Breast epithelium (tissue), 4 donors: ENCODE measurements around the gene CIAO1. TPM values are rescaled to one million over a fixed set of nuclear protein-coding genes. Genes with fewer than 3 reads are reported as not detected.
"Not testable (repeated sequence)": the region's sequence is repeated elsewhere in the genome, so short reads cannot be mapped to it uniquely, and the experiment has no call there.

Experiments
- DNase-seq, 2 donors: peaks; one replicate each; pipeline ENCODE4 v3.0.0-alpha.2; 2019; ENCODE audit warnings: low spot score in 2 of 2
- H3K27ac ChIP-seq, 2 donors: fragments of 200-600 bp; sonication (generic) in 1 of 2; one replicate each; pipeline ENCODE4 v1.5.1; 2016 to 2019; ENCODE audit warnings: mild to moderate bottlenecking in 1 of 2
- H3K27me3 ChIP-seq, 2 donors: fragments of 200-600 bp; sonication (generic) in 1 of 2; one replicate each; pipeline versions ENCODE4 v1.5.1 to v1.6.0; 2017 to 2019; ENCODE audit warnings: control low read depth in 1 of 2, mild to moderate bottlenecking in 1 of 2
- H3K36me3 ChIP-seq: fragments of 200-600 bp; one replicate; pipeline ENCODE4 v1.5.1; 2019
- H3K4me1 ChIP-seq, 2 donors: fragments of 200-600 bp; sonication (generic); one replicate each; pipeline ENCODE4 v1.5.1; 2016 to 2019; ENCODE audit warnings: control low read depth in 1 of 2
- H3K4me3 ChIP-seq, 3 donors: fragments of 200-600 bp; sonication (generic); 1 replicate in 2 of 3; 2 replicates in 1 of 3; pipeline ENCODE4 v1.5.1; 2016 to 2019; ENCODE audit warnings: mild to moderate bottlenecking in 3 of 3, moderate library complexity in 2 of 3
- H3K9me3 ChIP-seq, 2 donors: fragments of 200-600 bp; sonication (generic) in 1 of 2; one replicate each; pipeline ENCODE4 v1.5.1; 2016 to 2019; ENCODE audit warnings: control low read depth in 1 of 2
- POLR2A ChIP-seq: fragments of 450-650 bp; IDR thresholded peaks from one replicate; pipeline ENCODE4 v1.6.1; 2016; ENCODE audit warnings: antibody characterized with exemption, mild to moderate bottlenecking, moderate library complexity
- POLR2AphosphoS5 ChIP-seq, 3 donors: sonication (generic); formaldehyde crosslinking; IDR thresholded peaks; one replicate each; pipeline ENCODE4 v1.6.1; 2017; ENCODE audit warnings: antibody characterized with exemption in 3 of 3
- intact Hi-C: fragments of 100-400 bp; cut with DNase I; formaldehyde crosslinking; loops from one replicate; pipeline ENCODE4 v1.15.1; 2023; ENCODE audit warnings: low total_unique reads
- total RNA-seq, 3 donors: library from RNA; depleted of rRNA; stranded (reverse); fragments of >200 nt; gene quantifications; one replicate each; pipeline ENCODE4 v1.1.0, GENCODE V29; 2016
- TF ChIP-seq, protein P1 (sequence below), 3 donors: fragments of 450-650 bp; IDR thresholded peaks; one replicate each; pipeline ENCODE4 v1.5.1; 2016 to 2017; ENCODE audit warnings: antibody characterized with exemption in 3 of 3, mild to moderate bottlenecking in 3 of 3, moderate library complexity in 3 of 3

CIAO1 gene
- total RNA-seq: 100 to 1,000 TPM; 119 to 131 (median 127) TPM

GRCh38 chr2:96265840-96266679 is at the start of gene CIAO1, which contains the start of gene TMEM127:
TSS of gene CIAO1 (plus strand) at chr2:96266225. CDS start at chr2:96266351, 126 bp downstream.
TSS of gene TMEM127 (minus strand) at chr2:96265997. CDS start at chr2:96265381, 616 bp downstream.
- Histone ChIP-seq H3K27me3 (no peaks in the 10 kb centered on the region), H3K9me3 (no peaks in the 10 kb centered on the region), H3K36me3 (no peaks in the 10 kb centered on the region), H3K4me1 (peaks cover 8 to 16% of the 10 kb centered on the region in 2 donors), H3K27ac (peak within 1 kb of the TSS; percentile 91 to 95), H3K4me3 (peak within 1 kb of the TSS; percentile 93 to 99 (median 97))
- peak; percentile 98 for DNase-seq
- intact Hi-C loops: no loop called here
- TF ChIP-seq POLR2A (peak; percentile 82), POLR2AphosphoS5 (IDR thresholded peaks at IDR 0.05) (peak; percentile 87 to 92 (median 91))
- TF ChIP-seq, protein P1, sequence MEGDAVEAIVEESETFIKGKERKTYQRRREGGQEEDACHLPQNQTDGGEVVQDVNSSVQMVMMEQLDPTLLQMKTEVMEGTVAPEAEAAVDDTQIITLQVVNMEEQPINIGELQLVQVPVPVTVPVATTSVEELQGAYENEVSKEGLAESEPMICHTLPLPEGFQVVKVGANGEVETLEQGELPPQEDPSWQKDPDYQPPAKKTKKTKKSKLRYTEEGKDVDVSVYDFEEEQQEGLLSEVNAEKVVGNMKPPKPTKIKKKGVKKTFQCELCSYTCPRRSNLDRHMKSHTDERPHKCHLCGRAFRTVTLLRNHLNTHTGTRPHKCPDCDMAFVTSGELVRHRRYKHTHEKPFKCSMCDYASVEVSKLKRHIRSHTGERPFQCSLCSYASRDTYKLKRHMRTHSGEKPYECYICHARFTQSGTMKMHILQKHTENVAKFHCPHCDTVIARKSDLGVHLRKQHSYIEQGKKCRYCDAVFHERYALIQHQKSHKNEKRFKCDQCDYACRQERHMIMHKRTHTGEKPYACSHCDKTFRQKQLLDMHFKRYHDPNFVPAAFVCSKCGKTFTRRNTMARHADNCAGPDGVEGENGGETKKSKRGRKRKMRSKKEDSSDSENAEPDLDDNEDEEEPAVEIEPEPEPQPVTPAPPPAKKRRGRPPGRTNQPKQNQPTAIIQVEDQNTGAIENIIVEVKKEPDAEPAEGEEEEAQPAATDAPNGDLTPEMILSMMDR (IDR thresholded peaks at IDR 0.05): peak in 2 of 3 donors; percentile 47 to 51

DNA sequence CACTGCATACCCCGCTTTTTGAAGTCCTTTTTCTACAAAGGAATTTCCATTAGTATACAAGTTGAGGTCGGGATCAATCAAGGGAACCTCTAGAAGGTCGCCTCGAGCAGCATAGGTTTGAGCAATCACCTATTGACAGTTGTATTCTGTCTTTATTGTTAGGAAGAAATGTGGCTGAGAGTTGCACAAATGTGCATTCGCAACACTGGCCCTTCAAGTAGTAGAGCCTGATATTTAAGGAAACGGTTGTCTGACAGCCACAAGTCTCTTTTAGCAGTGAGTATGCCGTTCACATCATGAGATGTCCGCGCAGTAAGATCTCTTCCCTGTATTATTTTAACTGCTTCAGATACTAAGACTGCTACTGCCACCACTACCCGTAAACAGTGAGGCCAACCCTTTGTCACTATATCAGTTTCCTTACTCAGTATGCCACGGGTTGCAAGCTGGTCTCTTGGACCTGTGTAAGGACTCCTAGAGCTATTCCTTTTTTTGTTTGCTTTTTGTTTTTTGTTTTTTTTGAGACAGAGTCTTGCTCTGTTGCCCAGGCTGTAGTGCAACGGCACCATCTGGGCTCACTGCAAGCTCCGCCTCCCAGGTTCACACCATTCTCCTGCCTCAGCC is 47.4 kb upstream of the CIAO1 start:
- no peak overlapping the region for H3K4me3 ChIP-seq
- H3K4me1 ChIP-seq: no peaks in the 10 kb centered on the region
- no peaks in the 10 kb centered on the region for H3K27me3 ChIP-seq
- H3K27ac ChIP-seq: no peak overlapping the region
- TF ChIP-seq, protein P1 (IDR thresholded peaks at IDR 0.05): no peak
- TF ChIP-seq POLR2A: no peak
- no peak for TF ChIP-seq POLR2AphosphoS5 (IDR thresholded peaks at IDR 0.05)
- DNase-seq: no peak
- no peaks in the 10 kb centered on the region for H3K36me3 ChIP-seq
- no peaks in the 10 kb centered on the region for H3K9me3 ChIP-seq
- intact Hi-C loops: no loop called here

DNA sequence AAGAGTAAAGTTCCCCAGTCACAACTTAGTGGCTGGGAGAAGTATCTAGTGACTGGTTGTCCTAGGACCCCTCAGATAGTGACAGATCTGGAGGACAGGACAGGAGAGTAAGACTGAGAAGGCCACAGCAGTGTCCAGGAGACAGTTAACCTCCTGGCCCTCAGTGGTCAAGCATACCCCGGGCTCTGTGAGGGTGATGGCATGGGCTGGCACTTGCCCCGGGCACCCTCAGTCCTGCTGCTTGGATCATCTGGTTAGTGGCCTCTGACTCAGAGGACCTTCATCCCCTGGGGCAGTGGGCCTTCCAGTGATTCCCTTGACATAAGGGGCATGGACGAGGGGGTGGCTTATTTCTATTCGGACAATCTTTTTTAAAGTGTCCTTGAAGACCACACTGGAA is 46.1 kb upstream of the CIAO1 start:
- intact Hi-C loops, H3K36me3 ChIP-seq, H3K4me1 ChIP-seq: not testable (repeated sequence)

DNA sequence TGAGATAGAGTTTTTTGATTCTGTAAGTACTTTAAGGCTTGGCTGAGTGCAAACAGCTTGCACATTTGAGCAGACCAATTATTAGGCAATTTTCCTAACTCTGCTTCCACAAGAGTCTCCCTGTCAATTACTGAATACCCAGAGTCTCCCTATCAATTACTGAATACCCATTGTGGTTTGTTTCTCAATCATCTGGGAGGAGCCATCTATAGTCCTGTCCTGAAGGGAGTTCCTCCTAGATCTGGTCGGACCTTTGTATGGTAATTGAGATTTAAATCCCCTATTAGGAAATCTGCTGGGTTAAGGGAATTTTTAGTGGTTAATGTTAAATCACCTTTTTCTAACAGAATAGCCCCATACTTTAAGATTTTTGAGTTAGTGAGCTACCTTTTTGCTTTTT is 44.9 kb upstream of the CIAO1 start:
- DNase-seq, intact Hi-C loops, H3K27me3 ChIP-seq, H3K36me3 ChIP-seq, H3K4me1 ChIP-seq, H3K27ac ChIP-seq, H3K9me3 ChIP-seq, H3K4me3 ChIP-seq: not testable (repeated sequence)

More for the DNA sequence above, 46.1 kb upstream of the CIAO1 start:
- not testable (repeated sequence) for H3K4me3 ChIP-seq, H3K27me3 ChIP-seq, H3K27ac ChIP-seq, H3K9me3 ChIP-seq, DNase-seq

DNA sequence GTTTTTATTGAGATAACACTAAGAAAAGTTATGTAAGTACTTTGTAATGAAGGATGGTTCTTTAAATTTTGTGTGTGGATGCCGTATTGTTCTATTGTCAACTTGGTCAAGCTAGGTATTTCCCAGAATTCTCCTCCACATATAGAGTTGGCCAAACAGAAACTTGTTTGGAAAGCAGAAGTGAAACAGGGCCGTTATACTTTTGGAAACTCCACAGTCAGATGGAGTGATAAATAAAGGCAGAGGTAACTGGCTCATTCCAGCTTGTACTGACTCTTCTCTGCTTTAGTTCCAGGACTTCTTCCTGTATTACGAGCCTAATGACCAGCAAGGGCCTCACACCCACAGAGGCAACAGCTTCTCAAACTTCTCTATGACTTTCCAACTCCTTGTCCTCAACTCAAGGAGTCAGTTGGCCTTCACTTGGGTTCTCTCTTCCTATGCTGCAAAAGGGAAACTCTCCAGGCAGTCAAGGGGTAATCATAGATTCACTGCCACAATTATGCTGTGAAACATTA is 41.0 kb upstream of the CIAO1 start:
- H3K27ac ChIP-seq: peak overlapping the region in 1 of 2 donors; percentile 30
- DNase-seq: no peak
- intact Hi-C loops: no loop called here
- H3K9me3 ChIP-seq: no peaks in the 10 kb centered on the region
- no peaks in the 10 kb centered on the region for H3K4me1 ChIP-seq
- TF ChIP-seq, protein P1 (IDR thresholded peaks at IDR 0.05): no peak
- TF ChIP-seq POLR2A: no peak
- no peak for TF ChIP-seq POLR2AphosphoS5 (IDR thresholded peaks at IDR 0.05)
- H3K4me3 ChIP-seq: no peak overlapping the region
- no peaks in the 10 kb centered on the region for H3K36me3 ChIP-seq
- H3K27me3 ChIP-seq: no peaks in the 10 kb centered on the region

GRCh38 chr2:96231316-96231715 is 34.7 kb upstream of the CIAO1 start:
- no peak for DNase-seq
- Histone ChIP-seq H3K4me3 (no peak overlapping the region), H3K27ac (no peak overlapping the region), H3K36me3 (no peaks in the 10 kb centered on the region), H3K27me3 (no peaks in the 10 kb centered on the region), H3K4me1 (no peaks in the 10 kb centered on the region), H3K9me3 (no peaks in the 10 kb centered on the region)
- intact Hi-C loops: no loop called here
- no peak for TF ChIP-seq POLR2AphosphoS5 (IDR thresholded peaks at IDR 0.05)
- TF ChIP-seq, protein P1 (IDR thresholded peaks at IDR 0.05): no peak
- TF ChIP-seq POLR2A: no peak
